Stimulated activated CD8-positive, alpha-beta memory T cell treated with anti-CD3 and anti-CD28 coated beads, Interleukin-4, amount 100 ng/mL, for 48 hours (primary cell): ENCODE data around the gene PLEKHA1.

Source experiments
- DNase-seq: peaks from one replicate; pipeline ENCODE4 v3.0.0-alpha.2; 2020

The PLEKHA1 gene

GRCh38 chr10:122374237-122374858 is at the start of gene PLEKHA1:
Gene PLEKHA1, plus strand, starts transcription at chr10:122374708. Its CDS starts 18,493 bp downstream, at chr10:122393201.
- DNase-seq: peak; percentile 92

GRCh38 chr10:122325235-122325634 is 49.3 kb upstream of the PLEKHA1 start:
- no peak for DNase-seq

- DNase-seq: peak; percentile 10
These were observed 48.1 kb upstream of the PLEKHA1 start for GRCh38 chr10:122326385-122326784.

GRCh38 chr10:122326806-122327205 is 47.7 kb upstream of the PLEKHA1 start:
- DNase-seq: peak; percentile 9

GRCh38 chr10:122327237-122328206 is 47.0 kb upstream of the PLEKHA1 start:
- peak; percentile 8 for DNase-seq

- DNase-seq: peak; percentile 5
These were observed 45.8 kb upstream of the PLEKHA1 start for GRCh38 chr10:122328676-122329075.

- no peak for DNase-seq
These were observed 45.1 kb upstream of the PLEKHA1 start for GRCh38 chr10:122329416-122329815.

- DNase-seq: no peak
These were observed 43.4 kb upstream of the PLEKHA1 start for GRCh38 chr10:122331100-122331499.

GRCh38 chr10:122331615-122332446 is 42.7 kb upstream of the PLEKHA1 start:
- DNase-seq: no peak

GRCh38 chr10:122333037-122333436 is 41.5 kb upstream of the PLEKHA1 start:
- peak; percentile 58 for DNase-seq

- no peak for DNase-seq
These were observed 38.2 kb upstream of the PLEKHA1 start for GRCh38 chr10:122336332-122336731.

GRCh38 chr10:122336961-122337360 is 37.5 kb upstream of the PLEKHA1 start:
- no peak for DNase-seq

- no peak for DNase-seq
These were observed 35.7 kb upstream of the PLEKHA1 start for GRCh38 chr10:122338609-122339441.

GRCh38 chr10:122341141-122341810 is 33.2 kb upstream of the PLEKHA1 start:
- no peak for DNase-seq

- DNase-seq: peak; percentile 69
These were observed 32.0 kb upstream of the PLEKHA1 start for GRCh38 chr10:122342293-122343134.

- DNase-seq: no peak
These were observed 31.2 kb upstream of the PLEKHA1 start for GRCh38 chr10:122343135-122343800.

- DNase-seq: no peak
These were observed 30.6 kb upstream of the PLEKHA1 start for GRCh38 chr10:122343936-122344335.

GRCh38 chr10:122344741-122345258 is 29.7 kb upstream of the PLEKHA1 start:
- no peak for DNase-seq

GRCh38 chr10:122346326-122346950 is 28.1 kb upstream of the PLEKHA1 start:
- DNase-seq: no peak
